Spleen (tissue), 7 donors: Measurements from ENCODE around the gene LRP2.
"Not testable (repeated sequence)": the region's sequence is repeated elsewhere in the genome, so short reads cannot be mapped to it uniquely, and the experiment has no call there.

Experiments
- POLR2A ChIP-seq, 3 donors: fragments of 450-650 bp; IDR thresholded peaks; one replicate each; pipeline ENCODE4 v1.5.1; 2017; ENCODE audit warnings: antibody characterized with exemption in 3 of 3, mild to moderate bottlenecking in 1 of 3
- POLR2AphosphoS5 ChIP-seq, 3 donors: sonication (generic); formaldehyde crosslinking; IDR thresholded peaks; one replicate each; pipeline ENCODE4 v1.5.1; 2017; ENCODE audit warnings: antibody characterized with exemption in 3 of 3
- TF ChIP-seq, protein P1 (sequence below), 11 experiments: fragments of 200-600 bp in 7 of 11; fragments of 450-650 bp in 4 of 11; sonication (generic) in 4 of 11; IDR thresholded peaks in 8 of 11; conservative IDR thresholded peaks in 3 of 11; 1 replicate in 7 of 11; 2 replicates in 4 of 11; pipeline versions ENCODE4 v1.4.0 to v1.8.0; 2016 to 2021; ENCODE audit warnings: antibody characterized with exemption in 11 of 11, inconsistent platforms in 4 of 11, mild to moderate bottlenecking in 1 of 11
- donor health status: DM: no; HTN: no; CAD: no; lungs with moderate emphysema.
- donor health status: DM: no; HTN: no; CAD: no.
- donor health status: DM: no; HTN: no; CAD: no.

DNA sequence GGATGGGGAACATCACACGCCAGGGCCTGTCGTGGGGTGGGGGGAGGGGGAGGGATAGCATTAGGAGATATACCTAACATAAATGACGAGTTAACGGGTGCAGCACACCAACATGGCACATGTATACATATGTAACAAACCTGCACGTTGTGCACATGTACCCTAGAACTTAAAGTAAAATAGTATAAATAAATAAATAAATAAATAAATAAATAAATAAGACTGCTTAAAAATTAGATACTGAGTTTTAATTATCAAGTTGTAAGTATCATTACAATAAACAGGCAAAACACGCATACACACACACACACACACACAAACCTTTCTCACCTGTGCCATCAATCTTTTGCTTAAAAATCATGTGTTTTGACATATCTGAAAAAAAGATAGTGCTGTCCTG is 91.8 kb downstream of the LRP2 start:
- TF ChIP-seq, protein P1, sequence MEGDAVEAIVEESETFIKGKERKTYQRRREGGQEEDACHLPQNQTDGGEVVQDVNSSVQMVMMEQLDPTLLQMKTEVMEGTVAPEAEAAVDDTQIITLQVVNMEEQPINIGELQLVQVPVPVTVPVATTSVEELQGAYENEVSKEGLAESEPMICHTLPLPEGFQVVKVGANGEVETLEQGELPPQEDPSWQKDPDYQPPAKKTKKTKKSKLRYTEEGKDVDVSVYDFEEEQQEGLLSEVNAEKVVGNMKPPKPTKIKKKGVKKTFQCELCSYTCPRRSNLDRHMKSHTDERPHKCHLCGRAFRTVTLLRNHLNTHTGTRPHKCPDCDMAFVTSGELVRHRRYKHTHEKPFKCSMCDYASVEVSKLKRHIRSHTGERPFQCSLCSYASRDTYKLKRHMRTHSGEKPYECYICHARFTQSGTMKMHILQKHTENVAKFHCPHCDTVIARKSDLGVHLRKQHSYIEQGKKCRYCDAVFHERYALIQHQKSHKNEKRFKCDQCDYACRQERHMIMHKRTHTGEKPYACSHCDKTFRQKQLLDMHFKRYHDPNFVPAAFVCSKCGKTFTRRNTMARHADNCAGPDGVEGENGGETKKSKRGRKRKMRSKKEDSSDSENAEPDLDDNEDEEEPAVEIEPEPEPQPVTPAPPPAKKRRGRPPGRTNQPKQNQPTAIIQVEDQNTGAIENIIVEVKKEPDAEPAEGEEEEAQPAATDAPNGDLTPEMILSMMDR (IDR thresholded peaks at IDR 0.05 in 8 of 11, conservative IDR thresholded peaks at IDR 0.05 in 3 of 11), result not testable (repeated sequence)
- TF ChIP-seq POLR2AphosphoS5, POLR2A (IDR thresholded peaks at IDR 0.05): not testable (repeated sequence)
